ENCODE results near the gene FLT3. TPM values are rescaled to one million over a fixed set of nuclear protein-coding genes. Genes with fewer than 3 reads are reported as not detected.

Gene FLT3
- polyA plus RNA-seq, 2 of the 4 experiments (the other 2 are of a cell fraction) = not detected

GRCh38 chr13:27955014-27955591 lies 145.3 kb downstream of the FLT3 start:
- DNase-seq (ENCODE audit: low read depth in 1 of 2, low spot score in 1 of 2) = no peak
- FAIRE-seq = no peak
- H3K4me1 ChIP-seq = peaks cover 7% of the 10 kb centered on the region; the same call in 1 of the 3 replicates
- no peaks in the 10 kb centered on the region for H3K9me3 ChIP-seq
- H3K4me3 ChIP-seq = peak overlapping the region; percentile 60
- ATAC-seq = no peak
- TF ChIP-seq PHF8 (IDR thresholded peaks at IDR 0.05; ENCODE audit: borderline replicate concordance, low read depth) (no peak), CBX2 (IDR thresholded peaks at IDR 0.05; ENCODE audit: borderline replicate concordance, low read depth) (no peak), RFX5 (IDR thresholded peaks at IDR 0.05) (no peak)
- CTCF ChIA-PET = interaction anchor here (0.8 to 6.9 kb wide), 16 partner anchors 9 to 607 kb away, joined by 3 to 132 read pairs (median 10); partner anchors contain the start of gene CDX2
- peak overlapping the region; percentile 92 to 99; a peak in 5 of 6 replicates for H3K27ac ChIP-seq
- POLR2A ChIA-PET = interaction anchor here (0.7 to 2.0 kb wide), 6 partner anchors 13 to 972 kb away, joined by 3 to 19 read pairs (median 3); partner anchors contain the start of gene CDX2
- 89% methylated on average over 11 of the region's 11 CpGs for WGBS (ENCODE audit: missing lambda C conversion rate)
- peak overlapping the region; percentile 81 for H3K4me2 ChIP-seq

- H3K27ac ChIP-seq = peak overlapping the region; percentile 92 to 99
- TF ChIP-seq, protein P1, sequence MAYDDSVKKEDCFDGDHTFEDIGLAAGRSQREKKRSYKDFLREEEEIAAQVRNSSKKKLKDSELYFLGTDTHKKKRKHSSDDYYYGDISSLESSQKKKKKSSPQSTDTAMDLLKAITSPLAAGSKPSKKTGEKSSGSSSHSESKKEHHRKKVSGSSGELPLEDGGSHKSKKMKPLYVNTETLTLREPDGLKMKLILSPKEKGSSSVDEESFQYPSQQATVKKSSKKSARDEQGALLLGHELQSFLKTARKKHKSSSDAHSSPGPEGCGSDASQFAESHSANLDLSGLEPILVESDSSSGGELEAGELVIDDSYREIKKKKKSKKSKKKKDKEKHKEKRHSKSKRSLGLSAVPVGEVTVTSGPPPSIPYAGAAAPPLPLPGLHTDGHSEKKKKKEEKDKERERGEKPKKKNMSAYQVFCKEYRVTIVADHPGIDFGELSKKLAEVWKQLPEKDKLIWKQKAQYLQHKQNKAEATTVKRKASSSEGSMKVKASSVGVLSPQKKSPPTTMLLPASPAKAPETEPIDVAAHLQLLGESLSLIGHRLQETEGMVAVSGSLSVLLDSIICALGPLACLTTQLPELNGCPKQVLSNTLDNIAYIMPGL (CRISPR knock-in tag; IDR thresholded peaks at IDR 0.05; ENCODE audit: borderline replicate concordance) = peak; percentile 56; the same call in 1 of the 2 replicates
- TF ChIP-seq POLR2A (IDR thresholded peaks at IDR 0.05; ENCODE audit: low read length) (peak; percentile 38; the same call in 1 of the 2 replicates), PHF8 (IDR thresholded peaks at IDR 0.05; ENCODE audit: borderline replicate concordance, low read depth) (peak; percentile 61; the same call in 1 of the 2 replicates), RNF2 (IDR thresholded peaks at IDR 0.05; ENCODE audit: borderline replicate concordance, low read depth) (no peak)
- TF ChIP-seq, protein P2, sequence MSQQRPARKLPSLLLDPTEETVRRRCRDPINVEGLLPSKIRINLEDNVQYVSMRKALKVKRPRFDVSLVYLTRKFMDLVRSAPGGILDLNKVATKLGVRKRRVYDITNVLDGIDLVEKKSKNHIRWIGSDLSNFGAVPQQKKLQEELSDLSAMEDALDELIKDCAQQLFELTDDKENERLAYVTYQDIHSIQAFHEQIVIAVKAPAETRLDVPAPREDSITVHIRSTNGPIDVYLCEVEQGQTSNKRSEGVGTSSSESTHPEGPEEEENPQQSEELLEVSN (IDR thresholded peaks at IDR 0.05; ENCODE audit: borderline replicate concordance, low read depth) = peak; percentile 27; the same call in 1 of the 2 replicates
- WGBS (ENCODE audit: missing lambda C conversion rate) = 27% methylated on average over 2 of the region's 56 CpGs
- H3K4me2 ChIP-seq = peak overlapping the region; percentile 81
- DNase-seq (ENCODE audit: low read depth in 1 of 2, low spot score in 1 of 2) = peak; percentile 21 to 68
- H3K9me3 ChIP-seq = no peaks in the 10 kb centered on the region
- ChIA-PET POLR2A (interaction anchor here (0.5 to 2.0 kb wide), 10 partner anchors 14 to 971 kb away, joined by 3 to 19 read pairs (median 3); partner anchors contain the start of genes CDX2, MTIF3 and PDX1), CTCF (interaction anchor here (0.8 to 6.9 kb wide), 42 partner anchors 9 to 988 kb away, joined by 3 to 132 read pairs (median 6); partner anchors contain the start of genes CDX2 and PDX1)
- H3K4me3 ChIP-seq = peak overlapping the region; percentile 60
- H3K4me1 ChIP-seq = peaks cover 3% of the 10 kb centered on the region; the same call in 1 of the 3 replicates
- no peak for FAIRE-seq
- ATAC-seq = peak; percentile 86 to 87
Observed at GRCh38 chr13:27954406-27954851, 145.9 kb downstream of the FLT3 start.

- Histone ChIP-seq H3K4me1 (0 out of 3 replicates have a peak, but pooled peaks cover 2% of the 10 kb centered on the region), H3K27ac (peak overlapping the region; percentile 92 to 99)
- FAIRE-seq = no peak
Observed at GRCh38 chr13:27953676-27954405, 146.5 kb downstream of the FLT3 start.

More at GRCh38 chr13:27953676-27954405, 146.5 kb downstream of the FLT3 start:
- Histone ChIP-seq H3K9me3 (no peaks in the 10 kb centered on the region), H3K4me2 (peak overlapping the region; percentile 81), H3K4me3 (peak overlapping the region; percentile 60)
- ChIA-PET POLR2A (interaction anchor here (0.5 to 2.0 kb wide), 12 partner anchors 15 to 971 kb away, joined by 3 to 19 read pairs (median 3); partner anchors contain the start of genes CDX2, MTIF3 and PDX1), CTCF (interaction anchor here (0.7 to 6.9 kb wide), 55 partner anchors 8 to 988 kb away, joined by 3 to 132 read pairs (median 5); partner anchors contain the start of genes CDX2 and PDX1)
- WGBS (ENCODE audit: missing lambda C conversion rate) = 0% methylated on average over 25 of the region's 71 CpGs
- DNase-seq (ENCODE audit: low read depth in 1 of 2, low spot score in 1 of 2) (peak; percentile 57 to 82), ATAC-seq (peak; percentile 94 to 98)
- TF ChIP-seq POLR2AphosphoS2 (conservative IDR thresholded peaks at IDR 0.05; ENCODE audit: low read length) = no peak
- TF ChIP-seq HOXB13 (CRISPR knock-in tag; IDR thresholded peaks at IDR 0.05; ENCODE audit: low read depth) = no peak
- TF ChIP-seq, protein P1 (CRISPR knock-in tag; IDR thresholded peaks at IDR 0.05; ENCODE audit: borderline replicate concordance) = 0 out of 2 replicates have a peak, but pooled peaks have one; percentile 60
- peak; percentile 86 for TF ChIP-seq RNF2 (IDR thresholded peaks at IDR 0.05; ENCODE audit: borderline replicate concordance, low read depth)
- TF ChIP-seq, protein P3, sequence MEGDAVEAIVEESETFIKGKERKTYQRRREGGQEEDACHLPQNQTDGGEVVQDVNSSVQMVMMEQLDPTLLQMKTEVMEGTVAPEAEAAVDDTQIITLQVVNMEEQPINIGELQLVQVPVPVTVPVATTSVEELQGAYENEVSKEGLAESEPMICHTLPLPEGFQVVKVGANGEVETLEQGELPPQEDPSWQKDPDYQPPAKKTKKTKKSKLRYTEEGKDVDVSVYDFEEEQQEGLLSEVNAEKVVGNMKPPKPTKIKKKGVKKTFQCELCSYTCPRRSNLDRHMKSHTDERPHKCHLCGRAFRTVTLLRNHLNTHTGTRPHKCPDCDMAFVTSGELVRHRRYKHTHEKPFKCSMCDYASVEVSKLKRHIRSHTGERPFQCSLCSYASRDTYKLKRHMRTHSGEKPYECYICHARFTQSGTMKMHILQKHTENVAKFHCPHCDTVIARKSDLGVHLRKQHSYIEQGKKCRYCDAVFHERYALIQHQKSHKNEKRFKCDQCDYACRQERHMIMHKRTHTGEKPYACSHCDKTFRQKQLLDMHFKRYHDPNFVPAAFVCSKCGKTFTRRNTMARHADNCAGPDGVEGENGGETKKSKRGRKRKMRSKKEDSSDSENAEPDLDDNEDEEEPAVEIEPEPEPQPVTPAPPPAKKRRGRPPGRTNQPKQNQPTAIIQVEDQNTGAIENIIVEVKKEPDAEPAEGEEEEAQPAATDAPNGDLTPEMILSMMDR (IDR thresholded peaks at IDR 0.05) = peak; percentile 76
- TF ChIP-seq JUN (IDR thresholded peaks at IDR 0.05) = peak in 1 of 2 experiments; percentile 29; a peak in 1 of 5 replicates
- TF ChIP-seq SMC3 (IDR thresholded peaks at IDR 0.05) = peak; percentile 53
- TF ChIP-seq RAD21 (conservative IDR thresholded peaks at IDR 0.05 in 1 of 2, IDR thresholded peaks at IDR 0.05 in 1 of 2) = peak; percentile 44 to 76

Measured in A549 (cell line).